Posterior cingulate gyrus (tissue), 11 donors: ENCODE data around the gene SVIL.

Source experiments
- DNase-seq, 10 donors: peaks; one replicate each; pipeline versions ENCODE4 v3.0.0 to v3.0.0-alpha.2; 2020 to 2021; ENCODE audit warnings: mixed read lengths in 3 of 10
- intact Hi-C: fragments of 100-400 bp; cut with DNase I; formaldehyde crosslinking; loops from one replicate; pipeline ENCODE4 v1.15.1; 2023

Gene SVIL

GRCh38 chr10:29650552-29650944, 15.8 kb upstream of the SVIL start:
- intact Hi-C loops, result no loop called here

DNA sequence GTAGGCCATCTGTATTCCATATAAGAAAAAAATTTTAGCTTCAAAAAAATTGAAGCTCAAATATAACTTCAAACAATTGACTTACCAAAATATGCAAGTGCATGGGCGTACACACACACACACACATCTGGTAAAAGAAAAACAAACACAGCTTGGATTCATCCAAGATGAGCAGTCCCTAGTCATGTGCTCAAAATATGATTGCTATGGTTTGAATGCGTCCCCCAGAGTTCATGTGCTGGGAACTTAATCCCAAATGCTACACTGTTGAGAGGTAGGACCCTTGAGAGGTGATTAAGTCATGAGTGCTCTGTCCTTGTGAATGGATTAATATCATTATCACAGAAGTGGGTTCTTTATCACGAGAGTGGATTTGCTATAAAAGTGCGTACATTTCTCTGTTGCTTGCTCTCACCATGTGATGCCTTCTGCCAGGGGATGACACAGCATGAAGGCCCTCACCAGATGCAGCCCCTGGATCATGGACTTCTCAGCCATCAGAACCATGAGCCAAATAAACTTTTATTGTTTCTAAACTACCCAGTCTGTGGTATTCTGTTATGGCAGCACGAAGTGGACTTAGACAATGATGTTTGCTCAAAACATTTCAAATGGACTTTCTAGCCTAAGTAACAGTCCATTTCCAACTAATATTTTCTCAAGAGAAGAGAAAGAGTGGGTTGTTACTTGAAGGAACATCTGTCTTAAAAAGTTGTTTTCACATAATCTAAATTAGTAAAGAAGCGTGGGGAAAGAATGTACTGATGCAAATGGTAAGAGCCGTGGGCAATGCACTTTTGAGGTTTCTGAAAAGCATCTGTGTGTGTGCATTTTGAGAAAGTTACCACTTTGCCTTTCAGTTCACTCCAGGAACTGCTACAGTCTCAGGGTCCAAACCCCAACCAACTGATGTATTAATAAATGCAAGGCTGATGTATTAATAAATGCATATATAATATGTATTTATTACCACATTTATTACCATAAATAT, 15.1 kb upstream of the SVIL start:
- intact Hi-C loops, result no loop called here
- DNase-seq, result no peak

More at GRCh38 chr10:29650552-29650944, 15.8 kb upstream of the SVIL start:
- DNase-seq, result no peak

DNA sequence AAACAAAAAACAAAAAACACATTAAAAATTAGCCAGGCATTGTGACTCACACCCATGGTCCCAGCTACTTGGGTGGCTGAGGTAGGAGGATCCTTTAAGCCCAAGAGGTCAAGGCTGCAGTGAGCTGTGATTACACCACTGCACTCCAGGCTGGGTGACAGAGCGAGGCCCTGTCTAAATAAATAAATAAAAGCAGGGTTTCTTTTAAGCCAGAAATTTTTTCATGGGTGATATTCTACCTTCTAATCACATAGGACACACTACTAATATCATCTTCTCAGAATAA, 14.2 kb upstream of the SVIL start:
- no peak for DNase-seq
- intact Hi-C loops, result no loop called here

GRCh38 chr10:29648114-29648982, 13.6 kb upstream of the SVIL start:
- intact Hi-C loops, result no loop called here
- no peak for DNase-seq

GRCh38 chr10:29647478-29647877, 12.7 kb upstream of the SVIL start:
- intact Hi-C loops, result no loop called here

GRCh38 chr10:29646960-29647461, 12.2 kb upstream of the SVIL start:
- intact Hi-C loops, result no loop called here
- no peak for DNase-seq

More at GRCh38 chr10:29647478-29647877, 12.7 kb upstream of the SVIL start:
- DNase-seq, result no peak

DNA sequence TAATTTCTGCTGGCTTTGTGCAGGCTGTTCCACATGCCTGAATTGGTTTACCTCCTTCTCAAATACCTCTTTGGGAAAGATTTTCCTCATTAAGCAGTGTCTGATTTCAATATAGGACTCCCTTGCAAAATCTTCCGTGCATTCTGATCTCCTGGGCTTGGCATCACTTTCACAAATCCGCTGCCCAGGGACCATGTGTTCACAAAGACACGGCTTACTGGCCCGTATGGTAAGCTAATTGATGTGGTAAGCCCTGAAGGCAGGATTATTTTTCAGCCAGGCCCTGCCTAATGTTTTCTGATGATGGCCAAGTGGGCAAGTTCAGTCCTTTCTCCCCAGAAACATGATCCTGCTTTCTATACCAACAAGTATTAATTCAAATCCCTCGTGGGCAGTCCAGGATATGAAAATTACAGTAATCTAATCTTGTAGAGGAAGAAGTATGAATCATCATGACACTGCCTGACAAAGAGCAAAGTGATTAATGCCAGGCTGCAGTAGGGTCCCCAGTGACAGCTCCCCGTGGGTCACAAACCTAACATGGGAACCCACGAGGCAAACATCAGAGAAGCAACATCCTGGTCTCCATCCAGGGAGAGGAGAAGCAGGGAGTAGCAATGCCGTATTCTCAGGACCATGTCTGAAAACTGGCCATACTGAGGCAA, 11.6 kb upstream of the SVIL start:
- intact Hi-C loops, result no loop called here
- DNase-seq, result no peak

DNA sequence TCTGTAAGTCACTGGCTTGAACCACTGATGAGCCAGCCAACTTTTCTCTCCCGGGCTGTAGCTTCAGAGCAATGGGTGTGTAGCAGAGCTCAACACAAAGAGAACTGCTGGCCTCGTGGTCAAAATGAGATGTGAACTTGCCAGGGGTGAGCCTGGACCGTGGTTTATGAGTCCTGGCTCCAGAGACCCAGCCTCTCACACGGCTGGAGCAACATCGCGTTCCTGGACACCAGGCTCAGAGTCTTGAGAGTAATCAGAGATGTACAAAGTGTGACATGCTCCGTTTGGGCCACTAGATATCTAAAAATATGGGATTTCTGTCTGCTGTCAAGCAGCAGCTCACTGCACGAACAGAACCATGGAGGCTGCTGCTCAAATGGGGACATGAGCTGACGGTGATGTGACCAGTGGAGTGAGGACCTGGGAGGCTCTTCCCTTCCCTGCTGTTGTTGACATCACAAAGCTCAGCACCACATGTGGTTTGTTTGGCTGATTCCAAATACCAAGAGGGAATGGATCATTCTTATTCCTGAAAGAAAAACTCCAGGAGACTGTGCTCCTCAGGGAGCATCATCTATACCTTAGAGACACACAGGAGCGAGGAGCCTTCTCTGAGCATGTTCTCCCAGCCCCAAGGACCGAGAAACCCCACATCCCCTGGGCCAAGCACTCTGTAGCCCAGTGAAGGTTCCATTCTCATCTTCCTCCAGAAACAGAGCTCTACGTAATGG, 9.2 kb upstream of the SVIL start:
- intact Hi-C loops, result no loop called here
- no peak for DNase-seq

- intact Hi-C loops, result no loop called here
- DNase-seq, result no peak
These were observed 8.2 kb upstream of the SVIL start for GRCh38 chr10:29642990-29643389.

- intact Hi-C loops, result no loop called here
- DNase-seq, result no peak
These were observed 2.8 kb upstream of the SVIL start for GRCh38 chr10:29637537-29637936.

- intact Hi-C loops, result no loop called here
- DNase-seq, result no peak
These were observed 1.4 kb upstream of the SVIL start for GRCh38 chr10:29636178-29636577.

- intact Hi-C loops, result no loop called here
- DNase-seq, result no peak
These were observed 957 bp upstream of the SVIL start for GRCh38 chr10:29635711-29636144.

DNA sequence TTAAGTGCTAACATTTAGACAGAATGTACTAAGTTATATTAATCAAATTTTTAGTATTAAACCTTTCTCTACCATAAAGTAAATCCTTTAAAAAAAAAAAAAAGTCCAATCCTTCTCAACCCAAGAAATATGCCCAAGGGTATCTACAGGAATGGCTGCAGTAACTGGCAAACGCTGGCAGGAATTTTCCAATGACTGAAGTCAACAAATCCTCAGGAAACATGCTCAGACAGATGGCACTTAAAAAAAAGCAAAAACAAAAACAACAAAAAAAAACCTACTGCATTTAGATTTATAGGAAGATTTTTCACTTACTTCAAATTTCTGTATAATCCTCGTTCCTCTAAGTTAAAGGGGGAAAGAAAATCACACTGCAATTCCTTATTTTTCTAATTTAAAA, 666 bp downstream of the SVIL start:
- DNase-seq, result no peak
- intact Hi-C loops, result no loop called here

DNA sequence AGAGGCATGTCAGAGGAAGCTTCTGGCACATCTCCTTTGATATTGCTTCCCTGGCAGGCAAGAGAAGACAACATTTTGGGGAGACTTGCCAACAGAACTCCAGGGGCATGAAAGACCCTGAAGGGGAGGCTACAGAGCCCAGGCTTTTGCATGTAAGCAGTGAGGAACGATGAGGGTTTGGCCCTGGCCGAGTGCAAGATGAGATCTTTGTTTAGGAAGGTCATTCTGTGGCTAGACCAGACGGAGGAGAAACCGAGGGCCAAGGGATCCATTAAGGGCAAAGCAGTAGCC, 3.8 kb downstream of the SVIL start:
- intact Hi-C loops, result no loop called here

DNA sequence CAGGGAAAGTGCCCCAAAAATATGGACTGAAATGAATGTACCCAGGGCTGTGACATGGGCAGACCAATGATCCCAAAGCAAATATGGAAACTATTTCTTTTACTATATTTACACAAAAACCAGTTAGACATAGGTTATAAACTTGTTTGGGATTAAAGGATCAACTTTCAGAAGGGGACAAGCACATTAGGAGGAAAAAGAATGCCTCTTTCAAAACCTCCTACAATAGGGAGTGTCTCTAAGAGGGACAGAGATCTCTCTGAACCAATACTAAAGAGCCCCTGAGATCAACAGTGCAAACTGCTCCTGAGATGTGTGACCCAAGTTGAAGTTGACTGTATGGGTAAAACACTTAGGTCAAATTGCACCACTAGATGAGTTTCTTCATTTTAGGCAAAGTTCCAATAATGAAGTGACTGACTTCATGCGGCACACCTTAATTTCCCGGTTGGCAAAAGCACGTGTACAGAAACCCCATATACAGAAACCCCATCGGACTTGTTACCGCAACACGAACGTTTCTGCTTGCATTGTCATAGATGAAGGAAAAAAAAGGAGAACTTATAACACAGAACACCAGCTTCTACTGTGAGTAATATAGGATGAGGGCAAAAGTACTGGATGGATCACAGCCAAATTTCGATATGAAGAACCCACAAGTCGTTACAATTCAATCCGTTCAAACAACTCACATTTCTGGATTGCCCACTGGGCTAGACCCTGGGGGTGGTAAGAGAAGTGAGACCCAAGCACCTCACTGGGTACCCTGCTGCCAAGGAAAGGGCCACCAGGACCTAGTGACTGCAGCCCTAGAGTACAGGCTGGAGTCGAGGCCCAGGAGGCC, 4.3 kb downstream of the SVIL start:
- DNase-seq, result no peak
- intact Hi-C loops, result no loop called here

More for the DNA sequence above, 3.8 kb downstream of the SVIL start:
- no peak for DNase-seq

DNA sequence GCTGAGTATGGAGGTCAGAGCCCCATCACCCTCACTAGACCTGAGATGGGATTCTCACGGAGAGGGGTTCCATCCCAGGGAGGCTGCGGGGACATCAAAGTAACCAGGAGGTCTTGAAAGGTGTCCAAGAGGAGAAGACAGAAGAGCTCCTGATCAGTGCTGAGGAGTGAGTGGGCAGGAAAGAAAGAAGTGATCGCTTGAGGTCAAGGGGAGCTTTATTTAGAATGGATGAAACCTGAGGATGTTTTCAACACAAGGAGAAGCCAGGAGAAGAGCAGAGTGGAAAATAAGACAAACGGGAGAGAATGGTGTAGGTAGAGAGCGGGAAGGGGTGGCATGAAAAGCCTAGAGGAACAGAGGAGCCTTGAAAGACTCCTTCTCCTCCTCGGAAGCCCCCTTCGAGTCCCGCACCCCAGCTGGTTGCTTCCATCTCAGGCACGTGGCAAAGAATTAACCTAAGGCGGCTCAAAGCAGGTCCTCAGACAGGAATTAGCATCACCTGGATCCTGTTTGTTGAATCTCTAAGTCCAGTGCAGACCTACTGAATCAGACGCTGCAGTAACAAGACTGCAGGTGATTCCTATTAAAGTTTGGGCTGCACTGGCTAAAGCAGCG, 5.8 kb downstream of the SVIL start:
- DNase-seq, result no peak
- intact Hi-C loops, result no loop called here

DNA sequence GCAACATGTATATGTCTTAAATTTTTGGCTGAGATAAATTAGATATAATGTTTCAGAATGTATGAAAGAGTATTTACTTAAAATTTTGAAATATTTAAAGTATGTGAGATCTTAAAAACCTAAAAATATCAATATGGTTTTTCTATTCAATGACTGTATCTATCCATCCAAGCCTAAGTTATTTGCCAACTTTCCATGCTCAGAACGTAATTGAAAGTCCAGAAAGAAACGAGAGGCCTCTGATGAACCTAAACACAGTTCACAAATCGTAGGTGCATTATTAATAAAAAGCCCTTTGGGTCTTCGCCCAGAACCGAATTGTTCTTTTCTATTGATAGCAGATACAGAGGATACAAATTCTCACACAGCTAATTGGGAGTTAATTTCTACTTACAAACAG, 6.5 kb downstream of the SVIL start:
- no peak for DNase-seq
- intact Hi-C loops, result no loop called here

- intact Hi-C loops, result no loop called here
These were observed 7.3 kb downstream of the SVIL start for GRCh38 chr10:29627201-29628132.

More at GRCh38 chr10:29627201-29628132, 7.3 kb downstream of the SVIL start:
- DNase-seq, result no peak
